PFSK-1 (cell line): Measurements from ENCODE around the gene PDE4B.

Experiments
- POLR2AphosphoS5 ChIP-seq: IDR thresholded peaks from 2 replicates; pipeline ENCODE4 v1.6.1; 2012; ENCODE audit warnings: low read depth, mild to moderate bottlenecking, control low read depth, low read length, moderate library complexity
- SIN3A ChIP-seq: IDR thresholded peaks from 2 replicates; pipeline ENCODE4 v1.6.1; 2012; ENCODE audit warnings: mild to moderate bottlenecking, low read length, moderate library complexity, borderline replicate concordance; ENCODE audit not compliant: insufficient read depth
- TAF1 ChIP-seq: IDR thresholded peaks from 2 replicates; pipeline ENCODE4 v1.6.1; 2012; ENCODE audit warnings: low read length, control low read depth, borderline replicate concordance; ENCODE audit not compliant: insufficient read depth
- TF ChIP-seq, protein P1 (sequence below), 2 experiments: IDR thresholded peaks; 2 replicates each; pipeline versions ENCODE4 v1.6.1 to v1.8.0; 2011 to 2012; ENCODE audit warnings: low read depth in 2 of 2, low read length in 2 of 2, control low read depth in 1 of 2, inconsistent platforms in 1 of 2, mild to moderate bottlenecking in 1 of 2, moderate library complexity in 1 of 2; ENCODE audit not compliant: insufficient read depth in 1 of 2

- TF ChIP-seq, protein P1, sequence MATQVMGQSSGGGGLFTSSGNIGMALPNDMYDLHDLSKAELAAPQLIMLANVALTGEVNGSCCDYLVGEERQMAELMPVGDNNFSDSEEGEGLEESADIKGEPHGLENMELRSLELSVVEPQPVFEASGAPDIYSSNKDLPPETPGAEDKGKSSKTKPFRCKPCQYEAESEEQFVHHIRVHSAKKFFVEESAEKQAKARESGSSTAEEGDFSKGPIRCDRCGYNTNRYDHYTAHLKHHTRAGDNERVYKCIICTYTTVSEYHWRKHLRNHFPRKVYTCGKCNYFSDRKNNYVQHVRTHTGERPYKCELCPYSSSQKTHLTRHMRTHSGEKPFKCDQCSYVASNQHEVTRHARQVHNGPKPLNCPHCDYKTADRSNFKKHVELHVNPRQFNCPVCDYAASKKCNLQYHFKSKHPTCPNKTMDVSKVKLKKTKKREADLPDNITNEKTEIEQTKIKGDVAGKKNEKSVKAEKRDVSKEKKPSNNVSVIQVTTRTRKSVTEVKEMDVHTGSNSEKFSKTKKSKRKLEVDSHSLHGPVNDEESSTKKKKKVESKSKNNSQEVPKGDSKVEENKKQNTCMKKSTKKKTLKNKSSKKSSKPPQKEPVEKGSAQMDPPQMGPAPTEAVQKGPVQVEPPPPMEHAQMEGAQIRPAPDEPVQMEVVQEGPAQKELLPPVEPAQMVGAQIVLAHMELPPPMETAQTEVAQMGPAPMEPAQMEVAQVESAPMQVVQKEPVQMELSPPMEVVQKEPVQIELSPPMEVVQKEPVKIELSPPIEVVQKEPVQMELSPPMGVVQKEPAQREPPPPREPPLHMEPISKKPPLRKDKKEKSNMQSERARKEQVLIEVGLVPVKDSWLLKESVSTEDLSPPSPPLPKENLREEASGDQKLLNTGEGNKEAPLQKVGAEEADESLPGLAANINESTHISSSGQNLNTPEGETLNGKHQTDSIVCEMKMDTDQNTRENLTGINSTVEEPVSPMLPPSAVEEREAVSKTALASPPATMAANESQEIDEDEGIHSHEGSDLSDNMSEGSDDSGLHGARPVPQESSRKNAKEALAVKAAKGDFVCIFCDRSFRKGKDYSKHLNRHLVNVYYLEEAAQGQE (IDR thresholded peaks at IDR 0.05; ENCODE audit: insufficient read depth in 1 of 2, low read depth in 2 of 2, low read length in 2 of 2): no peak
- TF ChIP-seq TAF1 (no peak), SIN3A (no peak), POLR2AphosphoS5 (no peak; the same call in 1 of the 2 replicates)
Observed at GRCh38 chr1:66132324-66132723, 339.6 kb downstream of the PDE4B start.
